GM18505 (cell line): Measurements from ENCODE around the gene WIPF1.
A peak's percentile ranks its signal among the peaks of the same experiment; 100 is the strongest.

Experiments used
- ATAC-seq: cut with Tn5 transposase; IDR thresholded peaks from one replicate; pipeline ENCODE4 v1.9.1; 2021; ENCODE audit not compliant: unreplicated experiment
- POLR2A ChIP-seq: IDR thresholded peaks from 4 replicates; pipeline ENCODE4 v1.6.1; 2011; ENCODE audit warnings: borderline replicate concordance; ENCODE audit not compliant: insufficient read depth, insufficient read length; ENCODE audit errors: extremely low read depth

WIPF1 gene

GRCh38 chr2:174600349-174600748, 2.7 kb upstream of the WIPF1 start:
- ATAC-seq = no peak
- TF ChIP-seq POLR2A = no peak

GRCh38 chr2:174599310-174599921, 1.8 kb upstream of the WIPF1 start:
- TF ChIP-seq POLR2A = peak; percentile 27
- ATAC-seq = no peak

- no peak for TF ChIP-seq POLR2A
- no peak for ATAC-seq
These were observed 627 bp downstream of the WIPF1 start for GRCh38 chr2:174597009-174597344.

- ATAC-seq = no peak
- TF ChIP-seq POLR2A = peak; percentile 47
These were observed 1.7 kb downstream of the WIPF1 start for GRCh38 chr2:174595891-174596397.

- TF ChIP-seq POLR2A = peak; percentile 34
- ATAC-seq = no peak
These were observed 2.3 kb downstream of the WIPF1 start for GRCh38 chr2:174595116-174595809.

GRCh38 chr2:174594456-174594855, 3.1 kb downstream of the WIPF1 start:
- no peak for TF ChIP-seq POLR2A
- no peak for ATAC-seq

- TF ChIP-seq POLR2A = no peak
- peak; percentile 49 for ATAC-seq
These were observed 3.9 kb downstream of the WIPF1 start for GRCh38 chr2:174593574-174594203.

- ATAC-seq = no peak
- no peak for TF ChIP-seq POLR2A
These were observed 4.6 kb downstream of the WIPF1 start for GRCh38 chr2:174593041-174593440.

GRCh38 chr2:174591740-174592139, 5.9 kb downstream of the WIPF1 start:
- TF ChIP-seq POLR2A = no peak
- ATAC-seq = no peak

- no peak for TF ChIP-seq POLR2A
- no peak for ATAC-seq
These were observed 6.5 kb downstream of the WIPF1 start for GRCh38 chr2:174590928-174591648.

GRCh38 chr2:174590346-174590745, 7.3 kb downstream of the WIPF1 start:
- no peak for TF ChIP-seq POLR2A

GRCh38 chr2:174589334-174589733, 8.3 kb downstream of the WIPF1 start:
- no peak for ATAC-seq
- TF ChIP-seq POLR2A = no peak

More at GRCh38 chr2:174590346-174590745, 7.3 kb downstream of the WIPF1 start:
- ATAC-seq = no peak

- ATAC-seq = no peak
- TF ChIP-seq POLR2A = no peak
These were observed 9.1 kb downstream of the WIPF1 start for GRCh38 chr2:174588463-174588862.

GRCh38 chr2:174587579-174587978, 10.0 kb downstream of the WIPF1 start:
- ATAC-seq = no peak
- no peak for TF ChIP-seq POLR2A
